ENCODE results near the gene LSM14A. TPM values are rescaled to one million over a fixed set of nuclear protein-coding genes. Genes with fewer than 3 reads are reported as not detected.

Gene LSM14A
- total and polyA plus RNA-seq, 2 of the 13 experiments (the other 11 are each of a cell fraction or from before 2014, with no cell fraction given) = 77.0 to 83.6 TPM

DNA sequence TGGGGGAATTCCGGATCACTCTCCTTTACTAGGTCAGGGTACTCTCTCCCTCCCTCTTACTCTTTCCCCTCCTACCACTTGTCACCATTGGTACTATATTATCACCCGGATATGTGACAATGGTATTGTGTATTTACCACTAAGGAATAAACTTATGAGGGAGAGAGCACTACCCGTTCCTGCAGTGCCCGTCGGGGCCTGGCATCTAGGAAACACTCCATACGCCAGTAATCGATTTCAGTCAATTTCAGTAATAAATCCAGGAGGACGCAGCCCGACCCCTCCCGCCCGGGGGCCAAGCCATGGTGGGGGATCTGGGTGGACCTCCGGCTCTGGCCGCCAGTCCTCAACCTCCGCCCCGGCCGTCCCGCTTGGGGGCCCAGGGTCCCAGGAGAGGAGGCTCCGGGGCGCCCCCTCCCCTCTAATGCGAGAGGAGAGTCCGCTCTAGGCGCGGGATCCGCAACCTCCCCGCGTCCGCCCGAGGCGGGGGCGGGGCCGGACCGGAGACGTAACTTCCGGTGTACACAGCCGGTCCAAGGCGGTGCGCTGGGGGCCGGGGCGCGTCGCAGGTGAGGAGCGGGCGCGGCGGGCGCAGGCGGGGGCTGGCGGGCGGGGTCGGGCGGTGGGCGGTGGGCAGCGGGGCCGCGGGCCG is 81.9 kb downstream of the LSM14A start, which contains the start of gene GARRE1 (continued):
- TF ChIP-seq ZBTB44 (CRISPR knock-in tag; IDR thresholded peaks at IDR 0.05) (no peak; the same call in 1 of the 2 replicates), HNRNPH1 (optimal IDR thresholded peaks at IDR 0.05; ENCODE audit: low read depth, low read length) (no peak), GFI1 (CRISPR knock-in tag; IDR thresholded peaks at IDR 0.05; ENCODE audit: borderline replicate concordance) (no peak), DR1 (CRISPR knock-in tag; IDR thresholded peaks at IDR 0.05) (no peak), HMG20A (CRISPR knock-in tag; IDR thresholded peaks at IDR 0.05; ENCODE audit: borderline replicate concordance) (no peak), NR2F6 (IDR thresholded peaks at IDR 0.05) (no peak), NR2F6 (CRISPR knock-in tag; IDR thresholded peaks at IDR 0.05) (no peak), PRMT3 (CRISPR knock-in tag; IDR thresholded peaks at IDR 0.05; ENCODE audit: borderline replicate concordance, low read depth) (no peak), MAZ (IDR thresholded peaks at IDR 0.05; ENCODE audit: borderline replicate concordance, low read depth, low read length) (peak; percentile 50; the same call in 1 of the 2 replicates), MAZ (CRISPR knock-in tag; IDR thresholded peaks at IDR 0.05; ENCODE audit: low read depth) (peak; percentile 68; the same call in 1 of the 2 replicates), ZGPAT (CRISPR knock-in tag; IDR thresholded peaks at IDR 0.05) (peak; percentile 76), ELF3 (CRISPR knock-in tag; IDR thresholded peaks at IDR 0.05) (0 out of 2 replicates have a peak, but pooled peaks have one; percentile 19), ZBTB21 (CRISPR knock-in tag; IDR thresholded peaks at IDR 0.05) (no peak), IRX3 (CRISPR knock-in tag; IDR thresholded peaks at IDR 0.05; ENCODE audit: borderline replicate concordance, low read depth) (peak; percentile 50; the same call in 1 of the 2 replicates), ZNF549 (CRISPR knock-in tag; IDR thresholded peaks at IDR 0.05) (no peak), BATF2 (CRISPR knock-in tag; IDR thresholded peaks at IDR 0.05) (no peak), RFXANK (CRISPR knock-in tag; IDR thresholded peaks at IDR 0.05) (no peak), ZNF775 (CRISPR knock-in tag; IDR thresholded peaks at IDR 0.05; ENCODE audit: borderline replicate concordance) (no peak), ZNF777 (CRISPR knock-in tag; IDR thresholded peaks at IDR 0.05) (peak; percentile 68; the same call in 1 of the 2 replicates), ZFP36L1 (CRISPR knock-in tag; IDR thresholded peaks at IDR 0.05) (no peak), NFRKB (IDR thresholded peaks at IDR 0.05) (no peak), ZNF619 (CRISPR knock-in tag; IDR thresholded peaks at IDR 0.05) (no peak)
- TF ChIP-seq, protein P1, sequence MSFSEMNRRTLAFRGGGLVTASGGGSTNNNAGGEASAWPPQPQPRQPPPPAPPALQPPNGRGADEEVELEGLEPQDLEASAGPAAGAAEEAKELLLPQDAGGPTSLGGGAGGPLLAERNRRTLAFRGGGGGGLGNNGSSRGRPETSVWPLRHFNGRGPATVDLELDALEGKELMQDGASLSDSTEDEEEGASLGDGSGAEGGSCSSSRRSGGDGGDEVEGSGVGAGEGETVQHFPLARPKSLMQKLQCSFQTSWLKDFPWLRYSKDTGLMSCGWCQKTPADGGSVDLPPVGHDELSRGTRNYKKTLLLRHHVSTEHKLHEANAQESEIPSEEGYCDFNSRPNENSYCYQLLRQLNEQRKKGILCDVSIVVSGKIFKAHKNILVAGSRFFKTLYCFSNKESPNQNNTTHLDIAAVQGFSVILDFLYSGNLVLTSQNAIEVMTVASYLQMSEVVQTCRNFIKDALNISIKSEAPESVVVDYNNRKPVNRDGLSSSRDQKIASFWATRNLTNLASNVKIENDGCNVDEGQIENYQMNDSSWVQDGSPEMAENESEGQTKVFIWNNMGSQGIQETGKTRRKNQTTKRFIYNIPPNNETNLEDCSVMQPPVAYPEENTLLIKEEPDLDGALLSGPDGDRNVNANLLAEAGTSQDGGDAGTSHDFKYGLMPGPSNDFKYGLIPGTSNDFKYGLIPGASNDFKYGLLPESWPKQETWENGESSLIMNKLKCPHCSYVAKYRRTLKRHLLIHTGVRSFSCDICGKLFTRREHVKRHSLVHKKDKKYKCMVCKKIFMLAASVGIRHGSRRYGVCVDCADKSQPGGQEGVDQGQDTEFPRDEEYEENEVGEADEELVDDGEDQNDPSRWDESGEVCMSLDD (CRISPR knock-in tag; IDR thresholded peaks at IDR 0.05; ENCODE audit: borderline replicate concordance) = no peak
- TF ChIP-seq, protein P2, sequence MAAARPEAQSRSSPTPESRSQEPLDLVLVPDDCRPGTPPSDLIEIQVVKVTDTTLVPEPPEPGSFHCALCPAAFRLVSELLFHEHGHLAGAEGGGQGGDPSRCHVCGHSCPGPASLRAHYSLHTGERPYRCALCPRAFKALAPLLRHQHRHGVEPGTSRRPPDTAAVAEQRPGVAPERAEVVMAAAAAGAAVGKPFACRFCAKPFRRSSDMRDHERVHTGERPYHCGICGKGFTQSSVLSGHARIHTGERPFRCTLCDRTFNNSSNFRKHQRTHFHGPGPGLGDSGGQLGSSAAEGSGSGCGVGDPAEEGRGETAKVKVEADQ (CRISPR knock-in tag; IDR thresholded peaks at IDR 0.05; ENCODE audit: borderline replicate concordance) = 0 out of 2 replicates have a peak, but pooled peaks have one; percentile 58
